HEK293 (cell line): ENCODE results near the gene QARS1.

Source experiments
- CTCF ChIA-PET: fragments of 350-600 bp; formaldehyde crosslinking; extraction: SDS; loops from one replicate; lab custom pipeline; 2021; ENCODE audit warnings: antibody characterized with exemption; lab: Yijun Ruan, JAX
- POLR2A ChIA-PET: fragments of 300-600 bp; formaldehyde crosslinking; extraction: SDS; loops from one replicate; lab custom pipeline; 2020; ENCODE audit warnings: antibody characterized with exemption, inconsistent platforms; lab: Yijun Ruan, JAX
- H3K27ac ChIP-seq: fragments of 200-500 bp; sonication (Bioruptor generic); 2 replicates; pipeline ENCODE4 v1.5.1; 2014; ENCODE audit warnings: low read depth, low read length, control low read depth, inconsistent platforms; ENCODE audit errors: extremely low read depth
- H3K36me3 ChIP-seq, 2 experiments: fragments of 200-500 bp in 1 of 2; sonication (Bioruptor generic) in 1 of 2; 1 replicate in 1 of 2; 2 replicates in 1 of 2; pipeline ENCODE4 v1.5.1; 2014 to 2017; ENCODE audit warnings: inconsistent platforms in 2 of 2, low read length in 2 of 2; ENCODE audit not compliant: control insufficient read depth in 2 of 2, insufficient read depth in 1 of 2
- H3K4me1 ChIP-seq: fragments of 200-500 bp; sonication (Bioruptor generic); 2 replicates; pipeline ENCODE4 v1.5.1; 2014; ENCODE audit warnings: mild to moderate bottlenecking, low read length, inconsistent platforms; ENCODE audit not compliant: control insufficient read depth, insufficient read depth
- H3K4me3 ChIP-seq: 2 replicates; pipeline ENCODE4 v1.5.1; 2011; ENCODE audit warnings: low read depth, mild to moderate bottlenecking, control low read depth, low read length, moderate library complexity
- H3K9me3 ChIP-seq: fragments of 200-500 bp; sonication (Bioruptor generic); 2 replicates; pipeline ENCODE4 v1.5.1; 2014; ENCODE audit warnings: low read depth, low read length, inconsistent platforms; ENCODE audit not compliant: control insufficient read depth, insufficient read depth
- BCL11A ChIP-seq: fragments of 450-650 bp; formaldehyde crosslinking; IDR thresholded peaks from 2 replicates; pipeline ENCODE4 v1.5.1; 2016; ENCODE audit warnings: low read depth, missing biosample characterization, missing genetic modification characterization
- BCL11B ChIP-seq: fragments of 450-650 bp; formaldehyde crosslinking; IDR thresholded peaks from 2 replicates; pipeline ENCODE4 v1.5.1; 2016; ENCODE audit warnings: low read depth, missing biosample characterization, missing genetic modification characterization
- EGR2 ChIP-seq: fragments of 450-650 bp; formaldehyde crosslinking; IDR thresholded peaks from 2 replicates; pipeline ENCODE4 v1.5.1; 2016; ENCODE audit warnings: low read depth, missing biosample characterization, missing genetic modification characterization
- FEZF1 ChIP-seq: fragments of 450-650 bp; formaldehyde crosslinking; IDR thresholded peaks from 2 replicates; pipeline ENCODE4 v1.5.1; 2016; ENCODE audit warnings: missing biosample characterization, missing genetic modification characterization
- GLIS2 ChIP-seq: fragments of 450-650 bp; formaldehyde crosslinking; IDR thresholded peaks from 2 replicates; pipeline ENCODE4 v1.5.1; 2016; ENCODE audit warnings: missing biosample characterization, missing genetic modification characterization
- HOXA7 ChIP-seq: sonication (generic); formaldehyde crosslinking; IDR thresholded peaks from 2 replicates; pipeline ENCODE4 v1.8.1; 2022; ENCODE audit warnings: missing genetic modification reagents, borderline replicate concordance
- HOXC10 ChIP-seq: sonication (generic); formaldehyde crosslinking; IDR thresholded peaks from 2 replicates; pipeline ENCODE4 v1.8.1; 2023; ENCODE audit warnings: mild to moderate bottlenecking, missing genetic modification reagents
- KLF8 ChIP-seq: fragments of 450-650 bp; formaldehyde crosslinking; IDR thresholded peaks from 2 replicates; pipeline ENCODE4 v1.5.1; 2016; ENCODE audit warnings: missing biosample characterization, missing genetic modification characterization
- SCRT1 ChIP-seq: fragments of 450-650 bp; formaldehyde crosslinking; IDR thresholded peaks from 2 replicates; pipeline ENCODE4 v1.5.1; 2016; ENCODE audit warnings: missing biosample characterization, missing genetic modification characterization, borderline replicate concordance
- ZBTB1 ChIP-seq: fragments of 450-650 bp; formaldehyde crosslinking; IDR thresholded peaks from 2 replicates; pipeline ENCODE4 v1.5.1; 2016; ENCODE audit warnings: missing biosample characterization, missing genetic modification characterization
- ZBTB7A ChIP-seq: fragments of 450-650 bp; formaldehyde crosslinking; IDR thresholded peaks from 2 replicates; pipeline ENCODE4 v1.5.1; 2016; ENCODE audit warnings: low read depth, missing biosample characterization, missing genetic modification characterization
- ZNF155 ChIP-seq: fragments of 450-650 bp; formaldehyde crosslinking; IDR thresholded peaks from 2 replicates; pipeline ENCODE4 v1.5.1; 2016; ENCODE audit warnings: missing biosample characterization, missing genetic modification characterization
- ZNF18 ChIP-seq: fragments of 450-650 bp; formaldehyde crosslinking; IDR thresholded peaks from 2 replicates; pipeline ENCODE4 v1.5.1; 2016; ENCODE audit warnings: missing biosample characterization, missing genetic modification characterization
- ZNF223 ChIP-seq: fragments of 450-650 bp; formaldehyde crosslinking; IDR thresholded peaks from 2 replicates; pipeline ENCODE4 v1.5.1; 2016; ENCODE audit warnings: missing biosample characterization, missing genetic modification characterization
- ZNF239 ChIP-seq: fragments of 450-650 bp; formaldehyde crosslinking; IDR thresholded peaks from 2 replicates; pipeline ENCODE4 v1.5.1; 2016; ENCODE audit warnings: missing biosample characterization, missing genetic modification characterization
- ZNF324 ChIP-seq: fragments of 450-650 bp; formaldehyde crosslinking; IDR thresholded peaks from 2 replicates; pipeline ENCODE4 v1.5.1; 2016; ENCODE audit warnings: missing biosample characterization, missing genetic modification characterization
- ZNF48 ChIP-seq: fragments of 450-650 bp; formaldehyde crosslinking; IDR thresholded peaks from 2 replicates; pipeline ENCODE4 v1.5.1; 2016; ENCODE audit warnings: missing biosample characterization, missing genetic modification characterization
- ZNF501 ChIP-seq: fragments of 450-650 bp; formaldehyde crosslinking; IDR thresholded peaks from 2 replicates; pipeline ENCODE4 v1.5.1; 2016; ENCODE audit warnings: missing biosample characterization, missing genetic modification characterization
- ZNF521 ChIP-seq: fragments of 450-650 bp; formaldehyde crosslinking; IDR thresholded peaks from 2 replicates; pipeline ENCODE4 v1.5.1; 2017; ENCODE audit warnings: missing biosample characterization, mild to moderate bottlenecking, missing genetic modification characterization
- ZNF558 ChIP-seq: fragments of 450-650 bp; formaldehyde crosslinking; IDR thresholded peaks from 2 replicates; pipeline ENCODE4 v1.5.1; 2016; ENCODE audit warnings: missing biosample characterization, missing genetic modification characterization
- ZNF654 ChIP-seq: fragments of 450-650 bp; formaldehyde crosslinking; IDR thresholded peaks from 2 replicates; pipeline ENCODE4 v1.5.1; 2016; ENCODE audit warnings: low read depth, missing biosample characterization, missing genetic modification characterization
- ZNF747 ChIP-seq: fragments of 450-650 bp; formaldehyde crosslinking; IDR thresholded peaks from 2 replicates; pipeline ENCODE4 v1.5.1; 2016; ENCODE audit warnings: missing biosample characterization, missing genetic modification characterization
- ZNF76 ChIP-seq: fragments of 450-650 bp; formaldehyde crosslinking; IDR thresholded peaks from 2 replicates; pipeline ENCODE4; 2016; ENCODE audit warnings: low read depth, missing biosample characterization, missing genetic modification characterization, borderline replicate concordance
- ZNF776 ChIP-seq: fragments of 450-650 bp; formaldehyde crosslinking; IDR thresholded peaks from 2 replicates; pipeline ENCODE4 v1.5.0; 2017; ENCODE audit warnings: missing biosample characterization, missing genetic modification characterization, borderline replicate concordance
- ZNF830 ChIP-seq: fragments of 450-650 bp; IDR thresholded peaks from 2 replicates; pipeline ENCODE4 v1.5.0; 2018; ENCODE audit warnings: missing biosample characterization, missing genetic modification characterization, low read depth, mild to moderate bottlenecking, moderate library complexity
- ZNF837 ChIP-seq: fragments of 450-650 bp; formaldehyde crosslinking; IDR thresholded peaks from 2 replicates; pipeline ENCODE4 v1.5.1; 2016; ENCODE audit warnings: missing biosample characterization, missing genetic modification characterization
- TF ChIP-seq, protein P1 (sequence below): fragments of 450-650 bp; formaldehyde crosslinking; IDR thresholded peaks from 2 replicates; pipeline ENCODE4 v1.5.1; 2016; ENCODE audit warnings: missing biosample characterization, missing genetic modification characterization
- TF ChIP-seq, protein P2 (sequence below): fragments of 450-650 bp; formaldehyde crosslinking; IDR thresholded peaks from 2 replicates; pipeline ENCODE4; 2016; ENCODE audit warnings: missing biosample characterization, missing genetic modification characterization
- TF ChIP-seq, protein P3 (sequence below): fragments of 450-650 bp; formaldehyde crosslinking; IDR thresholded peaks from 2 replicates; pipeline ENCODE4 v1.5.1; 2016; ENCODE audit warnings: missing biosample characterization, missing genetic modification characterization

Gene QARS1

GRCh38 chr3:49104427-49105291 is at the start of gene QARS1 (continued):
- TF ChIP-seq ZNF18 (tag by site-specific recombination) (no peak), ZNF76 (tag by site-specific recombination) (peak; percentile 84), HOXC10 (CRISPR knock-in tag) (no peak), ZNF654 (no peak), HOXA7 (CRISPR knock-in tag) (no peak)

DNA sequence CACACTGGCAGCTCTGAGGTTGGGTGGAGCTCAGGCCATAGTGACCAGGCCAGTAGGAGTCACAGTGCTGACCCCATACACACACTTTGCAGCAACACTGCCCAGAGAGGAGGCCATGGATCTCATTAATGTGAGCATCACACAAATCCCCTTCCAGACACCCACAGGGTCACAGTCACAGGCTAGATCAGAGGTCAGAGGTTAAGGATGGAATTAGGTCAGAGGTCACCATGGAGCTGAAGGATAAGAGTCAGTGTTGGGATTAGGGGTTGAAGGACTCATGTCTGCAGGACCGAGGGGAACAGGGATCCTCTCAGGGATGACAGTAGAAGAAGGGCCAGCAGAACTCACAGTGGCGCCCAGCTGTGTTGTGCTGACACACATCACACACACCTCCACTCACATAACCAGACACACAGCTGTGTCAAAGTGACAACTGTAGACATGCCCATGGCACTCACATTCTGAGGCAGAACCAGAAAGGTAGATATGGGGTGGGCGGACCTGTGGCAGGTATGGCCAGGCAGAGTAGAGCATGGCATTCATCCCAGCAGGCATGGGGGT is 48.9 kb upstream of the QARS1 start:
- ChIA-PET POLR2A (interaction anchor here (0.6 kb wide), 1 partner anchor 20 kb away, joined by 7 read pairs; no protein-coding TSS in a partner anchor), CTCF (interaction anchor here (0.5 to 1.6 kb wide), 2 partner anchors 18 to 359 kb away, joined by 4 to 6 read pairs; partner anchors contain the start of gene KLHDC8B)
- no peaks in the 10 kb centered on the region for H3K4me1 ChIP-seq
- no peaks in the 10 kb centered on the region for H3K36me3 ChIP-seq
- no peak overlapping the region for H3K4me3 ChIP-seq
- TF ChIP-seq BCL11B (tag by site-specific recombination) (peak; percentile 80), GLIS2 (tag by site-specific recombination) (no peak), ZNF223 (tag by site-specific recombination) (no peak), ZBTB7A (tag by site-specific recombination) (no peak), ZNF830 (tag by site-specific recombination) (no peak), ZNF324 (tag by site-specific recombination) (no peak), KLF8 (tag by site-specific recombination) (no peak), BCL11A (tag by site-specific recombination) (0 out of 2 replicates have a peak, but pooled peaks have one; percentile 71), FEZF1 (no peak)
- TF ChIP-seq, protein P1, sequence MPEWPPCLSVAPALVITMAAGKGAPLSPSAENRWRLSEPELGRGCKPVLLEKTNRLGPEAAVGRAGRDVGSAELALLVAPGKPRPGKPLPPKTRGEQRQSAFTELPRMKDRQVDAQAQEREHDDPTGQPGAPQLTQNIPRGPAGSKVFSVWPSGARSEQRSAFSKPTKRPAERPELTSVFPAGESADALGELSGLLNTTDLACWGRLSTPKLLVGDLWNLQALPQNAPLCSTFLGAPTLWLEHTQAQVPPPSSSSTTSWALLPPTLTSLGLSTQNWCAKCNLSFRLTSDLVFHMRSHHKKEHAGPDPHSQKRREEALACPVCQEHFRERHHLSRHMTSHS (tag by site-specific recombination), result no peak
- TF ChIP-seq, all 188 proteins: peak for 2
- H3K9me3 ChIP-seq, result no peaks in the 10 kb centered on the region
- H3K27ac ChIP-seq, result no peak overlapping the region

GRCh38 chr3:49151610-49152009 is 47.1 kb upstream of the QARS1 start:
- Histone ChIP-seq H3K36me3 (no peaks in the 10 kb centered on the region), H3K27ac (no peak overlapping the region), H3K4me3 (no peak overlapping the region), H3K4me1 (no peaks in the 10 kb centered on the region), H3K9me3 (no peaks in the 10 kb centered on the region)
- ChIA-PET POLR2A (interaction anchor here (0.6 to 0.7 kb wide), 2 partner anchors 19 to 1215 kb away, joined by 3 read pairs; no protein-coding TSS in a partner anchor), CTCF (interaction anchor here (0.8 kb wide), 1 partner anchor 19 kb away, joined by 3 read pairs; the partner anchor contains the start of gene KLHDC8B)
- TF ChIP-seq EGR2 (tag by site-specific recombination), result no peak
- no peak for TF ChIP-seq ZNF747 (tag by site-specific recombination)
- no peak for TF ChIP-seq ZNF521
- TF ChIP-seq ZBTB1, result no peak
- TF ChIP-seq ZNF776 (tag by site-specific recombination), result no peak
- TF ChIP-seq ZNF239 (tag by site-specific recombination), result no peak
- TF ChIP-seq, protein P2, sequence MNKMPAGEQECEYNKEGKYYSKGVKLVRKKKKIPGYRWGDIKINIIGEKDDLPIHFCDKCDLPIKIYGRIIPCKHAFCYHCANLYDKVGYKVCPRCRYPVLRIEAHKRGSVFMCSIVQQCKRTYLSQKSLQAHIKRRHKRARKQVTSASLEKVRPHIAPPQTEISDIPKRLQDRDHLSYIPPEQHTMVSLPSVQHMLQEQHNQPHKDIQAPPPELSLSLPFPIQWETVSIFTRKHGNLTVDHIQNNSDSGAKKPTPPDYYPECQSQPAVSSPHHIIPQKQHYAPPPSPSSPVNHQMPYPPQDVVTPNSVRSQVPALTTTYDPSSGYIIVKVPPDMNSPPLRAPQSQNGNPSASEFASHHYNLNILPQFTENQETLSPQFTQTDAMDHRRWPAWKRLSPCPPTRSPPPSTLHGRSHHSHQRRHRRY, result no peak
- TF ChIP-seq ZNF501 (tag by site-specific recombination), result no peak
- TF ChIP-seq ZNF558 (tag by site-specific recombination), result no peak
- no peak for TF ChIP-seq ZNF48 (tag by site-specific recombination)
- TF ChIP-seq SCRT1 (tag by site-specific recombination), result no peak
- no peak for TF ChIP-seq ZNF155 (tag by site-specific recombination)
- no peak for TF ChIP-seq ZNF837 (tag by site-specific recombination)
- TF ChIP-seq, protein P3, sequence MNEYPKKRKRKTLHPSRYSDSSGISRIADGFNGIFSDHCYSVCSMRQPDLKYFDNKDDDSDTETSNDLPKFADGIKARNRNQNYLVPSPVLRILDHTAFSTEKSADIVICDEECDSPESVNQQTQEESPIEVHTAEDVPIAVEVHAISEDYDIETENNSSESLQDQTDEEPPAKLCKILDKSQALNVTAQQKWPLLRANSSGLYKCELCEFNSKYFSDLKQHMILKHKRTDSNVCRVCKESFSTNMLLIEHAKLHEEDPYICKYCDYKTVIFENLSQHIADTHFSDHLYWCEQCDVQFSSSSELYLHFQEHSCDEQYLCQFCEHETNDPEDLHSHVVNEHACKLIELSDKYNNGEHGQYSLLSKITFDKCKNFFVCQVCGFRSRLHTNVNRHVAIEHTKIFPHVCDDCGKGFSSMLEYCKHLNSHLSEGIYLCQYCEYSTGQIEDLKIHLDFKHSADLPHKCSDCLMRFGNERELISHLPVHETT (tag by site-specific recombination), result no peak
